Measurements from ENCODE around the gene BEGAIN. TPM values are rescaled to one million over a fixed set of nuclear protein-coding genes. Genes with fewer than 3 reads are reported as not detected.

The BEGAIN gene
- total RNA-seq, 1 donor from 2014 or later = 3.4 TPM

GRCh38 chr14:100572543-100572942 is 14.7 kb downstream of the BEGAIN start:
- Mint-ChIP-seq H3K4me1 (ENCODE audit: low read depth) (peaks cover 3% of the 10 kb centered on the region), H3K9me3 (no peaks in the 10 kb centered on the region), H3K36me3 (ENCODE audit: low read depth) (no peaks in the 10 kb centered on the region), H3K27ac (no peak overlapping the region), H3K4me3 (ENCODE audit: low read depth) (no peak overlapping the region), H3K27me3 (ENCODE audit: low read depth) (peaks cover 28% of the 10 kb centered on the region)
- intact Hi-C loops (cut with micrococcal nuclease) = no loop called here
- no peak for DNase-seq (ENCODE audit: low spot score)

DNA sequence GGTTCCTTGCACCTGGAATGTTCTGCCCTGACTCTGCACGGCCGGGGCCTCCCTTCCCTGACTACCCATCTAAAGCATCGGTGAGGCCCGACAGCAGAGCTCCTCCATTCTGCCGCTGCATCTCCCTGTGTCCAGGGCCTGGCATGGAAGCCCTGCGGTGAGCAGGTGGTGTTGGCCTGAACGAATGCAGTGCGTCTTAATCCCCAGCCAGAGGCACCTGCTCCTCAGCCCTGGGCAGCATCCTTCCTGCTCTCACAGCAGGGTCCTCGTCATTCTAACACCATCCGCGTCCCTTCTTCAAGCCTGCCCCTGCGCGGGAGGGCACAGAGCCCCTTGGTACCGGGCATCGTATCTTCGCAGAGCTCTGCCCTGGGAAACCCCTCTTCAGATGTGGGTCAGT is 15.4 kb downstream of the BEGAIN start:
- Mint-ChIP-seq H3K4me3 (ENCODE audit: low read depth) (no peak overlapping the region), H3K27ac (no peak overlapping the region), H3K36me3 (ENCODE audit: low read depth) (no peaks in the 10 kb centered on the region), H3K4me1 (ENCODE audit: low read depth) (peaks cover 3% of the 10 kb centered on the region), H3K27me3 (ENCODE audit: low read depth) (peaks cover 31% of the 10 kb centered on the region), H3K9me3 (no peaks in the 10 kb centered on the region)
- intact Hi-C loops (cut with micrococcal nuclease) = no loop called here
- no peak for DNase-seq (ENCODE audit: low spot score)

GRCh38 chr14:100570726-100571454 is 16.3 kb downstream of the BEGAIN start:
- peaks cover 35% of the 10 kb centered on the region for H3K27me3 Mint-ChIP-seq (ENCODE audit: low read depth)
- no peak overlapping the region for H3K4me3 Mint-ChIP-seq (ENCODE audit: low read depth)
- DNase-seq (ENCODE audit: low spot score) = no peak
- H3K36me3 Mint-ChIP-seq (ENCODE audit: low read depth) = no peaks in the 10 kb centered on the region
- H3K27ac Mint-ChIP-seq = no peak overlapping the region
- H3K4me1 Mint-ChIP-seq (ENCODE audit: low read depth) = peaks cover 3% of the 10 kb centered on the region
- H3K9me3 Mint-ChIP-seq = no peaks in the 10 kb centered on the region
- intact Hi-C loops (cut with micrococcal nuclease) = no loop called here

DNA sequence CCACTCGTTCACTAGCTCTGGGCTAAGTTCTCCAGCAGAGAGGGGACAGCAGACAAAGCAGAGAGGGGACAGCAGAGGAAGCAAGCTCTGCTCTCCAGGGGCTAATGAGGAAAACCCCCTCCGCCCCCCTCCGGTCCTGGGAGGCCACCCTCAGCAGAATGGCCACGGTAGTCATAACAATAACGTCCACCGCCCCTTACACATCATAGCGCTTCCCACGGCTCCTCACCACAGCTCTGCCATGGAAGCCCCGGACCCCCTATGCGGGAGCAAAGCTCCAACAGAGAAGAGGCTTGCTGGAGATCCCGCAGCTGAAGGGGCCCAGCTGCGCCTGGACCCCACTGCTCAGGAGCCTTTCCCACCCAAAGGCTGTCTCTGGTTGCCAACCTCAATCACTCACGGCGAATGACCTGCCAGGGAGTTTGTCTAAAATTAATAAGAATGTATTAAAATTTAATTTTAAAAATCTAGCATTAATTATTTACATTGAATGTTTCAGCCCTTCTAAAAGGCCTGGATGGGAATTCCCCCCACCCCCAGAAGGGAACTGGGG is 17.4 kb downstream of the BEGAIN start:
- intact Hi-C loops (cut with micrococcal nuclease) = no loop called here
- Mint-ChIP-seq H3K4me1 (ENCODE audit: low read depth) (peaks cover 3% of the 10 kb centered on the region), H3K9me3 (no peaks in the 10 kb centered on the region), H3K36me3 (ENCODE audit: low read depth) (no peaks in the 10 kb centered on the region), H3K27ac (no peak overlapping the region), H3K4me3 (ENCODE audit: low read depth) (no peak overlapping the region), H3K27me3 (ENCODE audit: low read depth) (peaks cover 44% of the 10 kb centered on the region)
- DNase-seq (ENCODE audit: low spot score) = no peak

DNA sequence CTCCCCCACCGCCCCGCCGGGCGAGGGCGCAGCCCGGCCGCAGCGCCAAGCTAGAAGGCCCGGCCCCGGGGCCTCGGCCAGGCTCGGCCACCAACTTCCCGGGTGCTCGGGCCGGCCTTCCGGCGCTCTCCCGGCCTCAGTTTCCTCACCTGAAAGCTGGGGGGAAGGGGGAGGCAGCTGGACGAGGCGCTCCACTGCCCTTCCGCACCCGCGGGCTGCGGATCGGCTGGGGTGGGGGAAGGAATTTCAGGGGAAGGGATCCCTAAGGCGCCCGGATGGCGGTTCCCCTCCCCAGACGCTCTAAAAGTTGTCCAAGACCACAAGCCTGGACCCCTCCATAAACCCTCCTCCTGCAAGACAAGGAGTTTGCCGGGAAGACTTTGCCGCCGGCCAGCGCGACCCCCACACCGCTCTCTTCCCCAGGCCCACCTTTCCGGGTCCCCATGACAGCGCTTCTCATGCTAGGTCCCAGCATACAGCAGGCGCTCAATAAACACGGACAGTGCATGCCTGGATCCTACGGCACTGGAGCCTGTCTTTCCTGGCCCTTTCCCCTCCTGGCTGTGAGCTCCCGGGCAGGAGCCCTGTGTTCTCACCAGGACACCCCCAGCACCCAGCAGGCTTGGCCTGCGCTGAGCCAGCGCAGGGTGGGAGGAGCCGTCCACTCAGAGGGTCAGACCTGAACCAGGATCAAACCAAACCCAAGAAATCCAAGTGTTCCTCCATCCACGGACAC is 18.1 kb downstream of the BEGAIN start:
- Mint-ChIP-seq H3K36me3 (ENCODE audit: low read depth) (no peaks in the 10 kb centered on the region), H3K9me3 (no peaks in the 10 kb centered on the region), H3K27me3 (ENCODE audit: low read depth) (peaks cover 44% of the 10 kb centered on the region), H3K4me1 (ENCODE audit: low read depth) (peaks cover 3% of the 10 kb centered on the region), H3K4me3 (ENCODE audit: low read depth) (no peak overlapping the region), H3K27ac (no peak overlapping the region)
- intact Hi-C loops (cut with micrococcal nuclease) = no loop called here
- no peak for DNase-seq (ENCODE audit: low spot score)

- H3K4me3 Mint-ChIP-seq (ENCODE audit: low read depth) = no peak overlapping the region
- H3K4me1 Mint-ChIP-seq (ENCODE audit: low read depth) = peaks cover 3% of the 10 kb centered on the region
- intact Hi-C loops (cut with micrococcal nuclease) = no loop called here
Measured at GRCh38 chr14:100568164-100568997, 18.8 kb downstream of the BEGAIN start.

GRCh38 chr14:100567877-100568163 is 19.4 kb downstream of the BEGAIN start:
- H3K9me3 Mint-ChIP-seq = no peaks in the 10 kb centered on the region
- no peaks in the 10 kb centered on the region for H3K36me3 Mint-ChIP-seq (ENCODE audit: low read depth)
- H3K4me3 Mint-ChIP-seq (ENCODE audit: low read depth) = no peak overlapping the region
- H3K4me1 Mint-ChIP-seq (ENCODE audit: low read depth) = peaks cover 1% of the 10 kb centered on the region
- H3K27me3 Mint-ChIP-seq (ENCODE audit: low read depth) = peaks cover 43% of the 10 kb centered on the region
- no peak for DNase-seq (ENCODE audit: low spot score)
- H3K27ac Mint-ChIP-seq = no peak overlapping the region
- intact Hi-C loops (cut with micrococcal nuclease) = no loop called here

More at GRCh38 chr14:100568164-100568997, 18.8 kb downstream of the BEGAIN start:
- DNase-seq (ENCODE audit: low spot score) = no peak
- Mint-ChIP-seq H3K9me3 (no peaks in the 10 kb centered on the region), H3K27me3 (ENCODE audit: low read depth) (peaks cover 44% of the 10 kb centered on the region), H3K36me3 (ENCODE audit: low read depth) (no peaks in the 10 kb centered on the region), H3K27ac (no peak overlapping the region)

GRCh38 chr14:100567009-100567876 is 20.0 kb downstream of the BEGAIN start:
- Mint-ChIP-seq H3K27ac (no peak overlapping the region), H3K27me3 (ENCODE audit: low read depth) (peaks cover 39% of the 10 kb centered on the region), H3K4me3 (ENCODE audit: low read depth) (peak overlapping the region; percentile 33), H3K36me3 (ENCODE audit: low read depth) (no peaks in the 10 kb centered on the region), H3K4me1 (ENCODE audit: low read depth) (no peaks in the 10 kb centered on the region), H3K9me3 (no peaks in the 10 kb centered on the region)
- intact Hi-C loops (cut with micrococcal nuclease) = no loop called here
- DNase-seq (ENCODE audit: low spot score) = no peak

DNA sequence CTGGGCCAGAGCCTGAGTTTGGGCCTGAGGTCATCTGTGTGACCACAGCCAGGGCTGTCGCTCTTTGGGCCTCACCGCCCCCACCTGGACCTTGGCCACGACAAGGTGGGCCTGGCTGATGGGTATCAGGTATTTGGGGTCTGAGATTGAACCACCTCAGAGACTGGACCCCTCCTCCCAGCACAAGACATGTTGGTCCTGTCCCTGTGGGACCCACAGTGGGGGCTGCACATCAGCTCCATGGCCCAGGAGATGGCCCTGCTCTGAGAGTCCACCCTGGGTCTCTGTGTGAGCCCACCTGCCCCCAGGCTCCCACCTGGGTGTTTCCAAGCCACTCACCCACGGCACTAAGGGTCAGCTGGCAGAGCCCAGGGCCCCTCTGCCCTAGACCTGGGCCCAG is 20.6 kb downstream of the BEGAIN start:
- no peak for DNase-seq (ENCODE audit: low spot score)
- Mint-ChIP-seq H3K36me3 (ENCODE audit: low read depth) (no peaks in the 10 kb centered on the region), H3K27ac (no peak overlapping the region), H3K4me1 (ENCODE audit: low read depth) (no peaks in the 10 kb centered on the region), H3K9me3 (no peaks in the 10 kb centered on the region), H3K4me3 (ENCODE audit: low read depth) (no peak overlapping the region), H3K27me3 (ENCODE audit: low read depth) (peaks cover 34% of the 10 kb centered on the region)
- intact Hi-C loops (cut with micrococcal nuclease) = no loop called here

DNA sequence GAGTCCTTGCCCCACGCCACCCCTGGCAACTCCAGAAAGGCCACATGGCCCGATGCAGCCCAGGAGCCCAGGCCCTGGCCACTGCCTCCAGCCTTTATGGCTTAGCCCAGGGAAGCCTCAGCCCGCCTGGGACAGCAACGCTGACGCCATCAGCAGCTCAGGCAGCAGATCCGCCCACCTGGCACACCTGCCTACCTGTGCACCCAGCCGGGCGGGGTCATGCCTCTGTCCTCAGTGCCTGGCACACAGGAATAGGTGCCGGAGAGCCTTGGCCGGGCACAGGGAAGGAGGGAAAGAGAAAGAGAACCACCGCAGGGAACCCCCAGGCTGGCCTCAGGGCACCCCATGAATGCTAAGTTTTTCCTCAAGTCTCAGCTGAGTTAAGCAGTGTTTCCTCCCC is 21.1 kb downstream of the BEGAIN start:
- no peak overlapping the region for H3K4me3 Mint-ChIP-seq (ENCODE audit: low read depth)

DNA sequence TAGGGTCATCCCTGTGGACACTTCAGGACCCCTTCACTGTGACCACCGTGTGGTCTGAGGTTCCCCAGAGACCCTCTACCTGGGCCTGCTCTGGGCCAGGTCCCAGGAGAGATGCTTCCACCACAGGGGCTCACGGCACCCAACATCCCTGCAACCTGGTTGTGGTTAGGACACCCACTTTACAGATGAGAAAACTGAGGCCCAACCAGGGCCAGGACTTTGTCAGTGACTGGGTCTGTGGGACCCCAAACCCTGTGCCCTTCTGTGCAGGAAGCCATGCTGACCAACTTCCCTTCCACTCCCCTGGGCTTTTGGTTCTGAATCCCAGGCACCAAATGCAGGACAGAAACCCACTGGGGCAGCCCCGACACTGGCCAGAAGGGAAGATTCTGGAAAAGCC is 21.6 kb downstream of the BEGAIN start:
- H3K4me1 Mint-ChIP-seq (ENCODE audit: low read depth) = no peaks in the 10 kb centered on the region
- H3K36me3 Mint-ChIP-seq (ENCODE audit: low read depth) = no peaks in the 10 kb centered on the region
- no peaks in the 10 kb centered on the region for H3K9me3 Mint-ChIP-seq
- no peak overlapping the region for H3K27ac Mint-ChIP-seq
- intact Hi-C loops (cut with micrococcal nuclease) = no loop called here
- peaks cover 29% of the 10 kb centered on the region for H3K27me3 Mint-ChIP-seq (ENCODE audit: low read depth)
- no peak for DNase-seq (ENCODE audit: low spot score)
- no peak overlapping the region for H3K4me3 Mint-ChIP-seq (ENCODE audit: low read depth)

More for the DNA sequence above, 21.1 kb downstream of the BEGAIN start:
- intact Hi-C loops (cut with micrococcal nuclease) = no loop called here
- no peaks in the 10 kb centered on the region for H3K4me1 Mint-ChIP-seq (ENCODE audit: low read depth)
- H3K36me3 Mint-ChIP-seq (ENCODE audit: low read depth) = no peaks in the 10 kb centered on the region
- H3K27ac Mint-ChIP-seq = no peak overlapping the region
- H3K27me3 Mint-ChIP-seq (ENCODE audit: low read depth) = peaks cover 32% of the 10 kb centered on the region
- H3K9me3 Mint-ChIP-seq = no peaks in the 10 kb centered on the region
- no peak for DNase-seq (ENCODE audit: low spot score)

DNA sequence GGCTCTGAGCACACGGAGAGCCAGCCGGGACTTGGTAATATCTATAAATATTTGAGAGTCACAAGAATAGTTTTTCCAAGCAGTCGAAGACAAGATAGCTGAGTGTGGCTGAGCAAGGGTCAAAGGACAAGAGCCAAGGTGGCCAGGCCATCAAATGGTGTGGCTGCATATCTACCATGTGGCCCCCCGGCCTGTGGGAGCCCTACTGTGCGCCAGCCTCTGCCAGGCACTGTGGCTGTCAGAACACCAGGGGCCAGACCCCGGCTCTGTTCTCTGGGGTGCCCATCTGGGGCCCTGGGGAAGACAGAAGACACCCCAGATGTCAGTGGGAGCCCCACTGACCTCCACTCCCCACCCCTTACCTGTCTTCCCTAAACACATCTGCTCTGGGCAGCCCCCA is 22.7 kb downstream of the BEGAIN start:
- H3K27ac Mint-ChIP-seq = no peak overlapping the region
- H3K4me3 Mint-ChIP-seq (ENCODE audit: low read depth) = no peak overlapping the region

More for the DNA sequence above, 22.7 kb downstream of the BEGAIN start:
- Mint-ChIP-seq H3K4me1 (ENCODE audit: low read depth) (no peaks in the 10 kb centered on the region), H3K27me3 (ENCODE audit: low read depth) (peaks cover 21% of the 10 kb centered on the region), H3K9me3 (no peaks in the 10 kb centered on the region), H3K36me3 (ENCODE audit: low read depth) (no peaks in the 10 kb centered on the region)
- no peak for DNase-seq (ENCODE audit: low spot score)
- intact Hi-C loops (cut with micrococcal nuclease) = no loop called here
